DND-41 (cell line): Measurements from ENCODE around the gene SPATA18.

Experiments
- EZH2 ChIP-seq: IDR thresholded peaks from 3 replicates; pipeline ENCODE4 v1.6.1; 2012; ENCODE audit warnings: borderline replicate concordance, low read depth, mild to moderate bottlenecking, moderate library complexity, low read length, inconsistent platforms; ENCODE audit not compliant: severe bottlenecking
- TF ChIP-seq, protein P1 (sequence below): IDR thresholded peaks from 2 replicates; pipeline ENCODE4 v1.5.1; 2012; ENCODE audit warnings: borderline replicate concordance, low read length, moderate library complexity, mild to moderate bottlenecking; ENCODE audit not compliant: poor library complexity, severe bottlenecking; ENCODE audit errors: extremely low read depth

DNA sequence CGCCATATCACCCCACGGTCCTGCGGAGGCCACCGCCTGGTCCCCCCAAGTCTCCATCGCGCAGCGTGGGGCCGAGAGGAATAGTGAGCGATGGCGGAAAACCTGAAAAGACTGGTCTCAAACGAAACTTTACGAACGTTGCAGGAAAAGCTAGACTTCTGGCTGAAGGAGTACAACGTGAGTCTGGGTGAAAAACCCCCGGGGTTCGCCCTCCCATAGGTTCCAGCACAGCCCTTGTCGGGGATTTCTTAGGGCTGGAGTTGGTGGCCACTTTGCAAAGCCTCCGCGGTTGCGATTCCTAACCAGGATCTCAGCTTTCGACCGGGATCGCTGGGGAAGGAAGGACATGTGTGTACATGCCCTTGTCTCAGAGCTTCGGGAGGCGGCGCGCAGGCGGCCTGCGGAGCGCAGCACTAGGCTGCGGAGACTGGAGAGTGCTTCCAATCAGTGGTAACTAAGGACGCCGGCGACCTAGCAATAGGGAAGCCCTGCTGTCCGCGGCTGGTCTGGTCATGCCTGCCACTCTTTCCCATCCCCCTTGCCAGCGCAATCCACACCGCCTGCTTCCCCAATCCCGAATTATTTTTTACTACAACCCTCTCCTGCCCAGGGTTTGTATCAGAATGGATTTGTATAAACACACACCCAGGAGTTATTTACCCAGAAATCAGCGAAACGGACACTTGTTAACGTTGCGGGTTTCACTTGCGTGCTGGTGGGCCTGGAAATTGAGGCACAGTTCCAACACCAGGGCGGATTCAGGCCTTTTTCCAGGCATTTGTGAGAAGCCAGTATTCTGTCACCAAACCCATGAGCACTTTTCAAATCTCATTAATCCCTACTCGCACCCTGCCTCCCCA is 741 bp downstream of the SPATA18 start:
- TF ChIP-seq, protein P1, sequence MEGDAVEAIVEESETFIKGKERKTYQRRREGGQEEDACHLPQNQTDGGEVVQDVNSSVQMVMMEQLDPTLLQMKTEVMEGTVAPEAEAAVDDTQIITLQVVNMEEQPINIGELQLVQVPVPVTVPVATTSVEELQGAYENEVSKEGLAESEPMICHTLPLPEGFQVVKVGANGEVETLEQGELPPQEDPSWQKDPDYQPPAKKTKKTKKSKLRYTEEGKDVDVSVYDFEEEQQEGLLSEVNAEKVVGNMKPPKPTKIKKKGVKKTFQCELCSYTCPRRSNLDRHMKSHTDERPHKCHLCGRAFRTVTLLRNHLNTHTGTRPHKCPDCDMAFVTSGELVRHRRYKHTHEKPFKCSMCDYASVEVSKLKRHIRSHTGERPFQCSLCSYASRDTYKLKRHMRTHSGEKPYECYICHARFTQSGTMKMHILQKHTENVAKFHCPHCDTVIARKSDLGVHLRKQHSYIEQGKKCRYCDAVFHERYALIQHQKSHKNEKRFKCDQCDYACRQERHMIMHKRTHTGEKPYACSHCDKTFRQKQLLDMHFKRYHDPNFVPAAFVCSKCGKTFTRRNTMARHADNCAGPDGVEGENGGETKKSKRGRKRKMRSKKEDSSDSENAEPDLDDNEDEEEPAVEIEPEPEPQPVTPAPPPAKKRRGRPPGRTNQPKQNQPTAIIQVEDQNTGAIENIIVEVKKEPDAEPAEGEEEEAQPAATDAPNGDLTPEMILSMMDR, result no peak
- TF ChIP-seq EZH2, result no peak
